HG02885 (cell line): ENCODE results near the gene KCNC1.

Experiments
- ATAC-seq: cut with Tn5 transposase; IDR thresholded peaks from one replicate; pipeline ENCODE4 v1.9.1; 2021; ENCODE audit warnings: mild to moderate bottlenecking; ENCODE audit not compliant: unreplicated experiment, poor library complexity

KCNC1 gene

DNA sequence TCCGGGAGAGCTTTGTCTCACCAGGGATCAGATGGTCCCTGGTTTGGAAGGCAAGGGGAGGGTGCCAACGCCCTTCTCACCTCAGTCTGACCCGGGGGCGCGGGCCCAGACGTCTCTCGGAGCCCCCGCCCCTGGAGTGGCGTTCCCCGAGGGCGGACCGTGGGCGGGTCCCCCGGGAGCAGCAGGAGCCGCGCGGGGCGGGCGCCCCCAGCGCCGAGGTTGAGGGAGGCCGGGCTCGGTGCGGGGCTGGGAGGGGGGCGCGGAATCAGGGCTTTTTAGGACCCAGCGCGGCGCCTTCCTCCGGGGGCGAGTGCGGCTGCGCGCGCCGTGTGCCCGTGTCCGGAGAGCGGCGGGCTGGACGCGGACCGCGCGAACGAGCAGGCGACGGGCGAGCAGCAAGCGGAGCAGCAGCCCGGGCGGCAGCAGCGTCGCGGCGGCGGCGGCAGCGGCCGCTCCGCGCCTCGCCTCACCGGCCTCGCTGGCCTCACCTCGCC is at the start of gene KCNC1:
Gene KCNC1 (plus strand): TSS at position 364 of the 494 bp plus-strand sequence. CDS start 1,222 bp downstream, outside the sequence.
- ATAC-seq, result peak; percentile 37

DNA sequence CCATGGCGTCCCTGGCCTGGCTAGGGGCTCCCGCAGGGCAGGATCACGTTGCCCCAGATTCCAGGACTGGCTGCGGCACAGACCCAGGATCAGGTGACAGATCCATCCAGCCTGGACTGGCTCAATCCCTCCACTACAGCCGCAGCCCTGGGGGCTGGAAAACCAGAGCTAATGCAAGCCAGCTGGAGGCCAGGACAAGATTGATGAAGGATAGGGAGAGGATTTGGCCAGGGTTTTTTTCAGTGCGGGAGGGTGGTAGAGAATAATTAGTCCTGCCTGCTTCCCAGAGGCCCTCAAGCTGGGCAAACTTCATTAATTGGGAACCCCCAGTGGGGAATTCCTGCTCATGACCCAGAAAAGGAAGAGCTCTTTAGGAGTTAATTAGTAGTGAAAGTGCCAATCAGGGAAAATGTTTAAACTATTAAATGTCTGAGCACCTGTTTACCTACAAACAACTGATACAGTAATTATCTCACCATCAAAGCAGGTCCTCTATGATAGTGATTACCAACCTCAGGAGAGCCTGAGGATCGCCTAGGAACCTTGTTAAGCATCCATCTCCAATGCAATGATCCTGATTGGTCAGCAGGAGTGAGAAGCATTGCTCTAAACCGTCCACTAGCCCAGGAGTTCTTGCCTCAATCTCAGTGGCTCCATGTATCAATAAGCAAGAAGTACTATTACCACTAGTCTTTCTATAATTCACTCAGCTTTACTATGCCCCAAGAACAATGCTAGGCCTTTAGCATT is 48.2 kb upstream of the KCNC1 start:
- ATAC-seq, result no peak

DNA sequence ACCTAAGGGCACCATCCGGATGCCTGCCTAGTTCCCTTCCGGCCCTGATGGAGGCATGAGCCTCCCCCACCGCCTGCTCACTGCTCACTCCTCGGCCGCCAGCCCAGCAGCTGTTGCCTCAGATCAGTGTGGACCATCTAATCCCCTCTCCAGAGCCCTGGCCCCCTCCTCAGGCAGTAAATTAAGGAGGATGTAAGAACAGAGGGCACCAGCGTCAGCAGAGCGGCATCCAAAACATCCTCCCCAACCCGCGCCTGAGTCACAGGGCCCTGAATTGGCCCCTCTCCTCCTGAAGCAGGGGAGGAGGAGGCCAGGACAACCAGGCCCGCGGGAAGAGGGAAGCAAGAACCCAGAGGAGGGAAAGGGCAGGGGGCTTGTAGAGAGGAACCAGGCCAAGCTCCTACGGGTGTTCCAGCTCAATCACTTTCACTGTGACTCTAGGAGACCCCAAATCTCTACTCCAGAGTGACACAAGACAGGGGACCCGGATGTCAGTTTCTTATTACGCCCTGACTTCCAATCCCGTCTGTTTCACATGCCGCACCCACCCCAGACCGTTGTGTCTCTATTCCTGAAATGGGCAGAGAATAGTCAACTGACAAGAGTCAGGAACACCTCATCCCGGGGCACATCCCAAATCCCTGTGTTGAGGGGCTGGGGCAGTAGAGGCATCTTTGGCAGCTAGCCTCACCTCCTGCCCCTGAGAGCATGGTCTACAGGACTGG is 46.5 kb upstream of the KCNC1 start:
- ATAC-seq, result no peak

DNA sequence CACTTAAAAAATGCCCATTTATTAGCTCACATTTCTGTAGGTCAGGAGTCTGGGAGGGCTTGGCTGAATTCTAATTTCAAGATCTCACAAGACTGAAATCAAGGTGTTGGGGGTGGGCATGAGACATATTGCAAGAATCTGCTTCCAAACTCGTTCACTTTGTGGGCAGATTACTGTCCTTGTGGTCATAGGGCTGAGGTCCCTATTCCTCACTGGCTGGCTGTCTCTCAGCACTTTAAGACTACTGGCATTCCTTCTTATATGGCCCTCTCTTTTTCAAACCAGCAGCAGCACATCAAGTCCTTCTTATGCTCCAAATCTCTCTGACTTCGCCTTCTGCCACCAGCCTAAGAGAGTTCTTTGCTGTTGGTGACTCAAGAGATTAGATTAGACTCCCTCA is 43.0 kb upstream of the KCNC1 start:
- no peak for ATAC-seq

DNA sequence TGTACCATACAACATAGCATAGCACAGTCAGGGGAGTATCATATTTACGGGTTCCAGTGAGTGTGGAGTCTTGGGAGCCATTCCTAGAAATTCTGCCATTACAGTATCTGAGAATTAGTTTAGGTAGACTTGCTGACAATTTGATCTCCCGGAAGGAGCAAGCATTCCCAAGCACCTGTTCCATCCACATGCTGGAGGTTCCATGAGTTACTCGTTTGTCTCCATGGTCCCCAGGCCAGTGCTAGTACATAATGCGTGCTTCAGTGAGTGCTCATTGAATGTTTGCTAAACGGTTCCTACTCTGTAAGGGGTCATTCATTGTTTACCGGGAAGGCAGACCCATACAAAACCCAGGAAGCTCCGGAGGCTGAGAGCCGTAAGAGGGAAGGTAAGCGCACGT is 42.6 kb upstream of the KCNC1 start:
- ATAC-seq, result no peak

DNA sequence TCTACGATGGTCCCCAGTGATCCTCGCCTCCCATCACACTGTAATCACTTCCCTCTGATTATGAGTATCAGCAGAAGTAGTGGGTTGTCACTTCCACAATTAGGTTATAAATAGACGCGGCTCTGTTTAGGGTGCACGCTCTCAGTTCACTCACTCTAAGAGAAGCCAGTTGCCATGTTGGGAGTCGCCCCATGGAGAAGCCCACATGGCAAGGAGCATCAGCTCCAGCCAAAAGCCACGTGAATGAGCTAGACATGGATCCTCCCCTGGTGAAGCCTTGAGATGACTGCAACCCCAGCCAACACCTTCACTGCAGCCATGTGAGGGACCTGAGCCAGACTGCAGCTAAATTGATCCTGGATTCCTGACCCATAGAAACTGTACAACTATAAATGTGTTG is 41.6 kb upstream of the KCNC1 start:
- ATAC-seq, result no peak

DNA sequence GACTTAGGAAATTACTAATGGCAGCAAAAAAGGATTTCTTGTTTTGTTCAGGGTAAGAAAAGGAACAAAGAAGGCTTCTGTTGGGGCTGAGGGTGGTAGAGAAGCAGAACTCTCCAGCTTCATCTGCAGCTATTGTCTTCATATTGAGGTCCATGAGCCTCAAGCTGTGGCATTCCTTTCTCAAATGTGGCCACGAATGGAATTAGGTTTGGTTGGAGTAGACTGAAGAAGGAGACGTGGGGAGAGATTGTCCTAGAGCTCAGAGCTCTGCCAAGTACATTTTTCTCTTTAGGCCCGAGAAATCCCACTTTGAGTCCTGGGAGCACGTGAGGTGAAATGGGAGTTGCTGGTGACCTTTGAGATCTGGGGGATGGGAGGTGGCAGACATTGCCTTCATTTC is 41.0 kb upstream of the KCNC1 start:
- no peak for ATAC-seq

DNA sequence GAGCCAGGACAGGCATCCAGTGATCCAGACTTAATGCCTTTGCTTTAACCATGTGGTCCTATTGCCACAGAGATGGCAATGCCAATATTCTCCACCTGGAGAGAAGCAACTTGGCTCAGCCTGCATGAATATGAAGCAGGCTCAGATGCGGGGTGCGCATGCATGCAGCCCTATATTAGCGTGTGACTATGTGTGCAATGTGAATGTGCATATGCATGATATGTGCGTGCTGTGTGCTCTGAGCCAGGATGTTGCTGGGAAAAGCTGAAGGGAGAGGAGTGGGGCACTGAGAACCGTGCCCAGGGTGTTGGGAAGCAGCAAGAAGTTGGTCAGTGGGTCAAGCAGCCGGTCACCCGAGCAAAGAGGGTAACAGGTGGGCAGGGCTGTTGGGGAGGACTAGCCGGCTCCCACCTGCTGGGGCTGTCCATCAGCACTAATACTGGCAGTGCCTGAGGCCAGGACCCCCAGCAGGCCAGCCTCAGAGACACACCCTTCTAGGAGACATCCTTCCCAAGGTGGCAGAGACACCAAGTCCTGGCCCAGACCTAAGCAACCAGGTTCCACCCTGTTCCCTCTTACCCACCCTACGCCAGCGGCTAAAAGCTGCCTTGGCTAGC is 40.0 kb upstream of the KCNC1 start:
- ATAC-seq, result no peak

DNA sequence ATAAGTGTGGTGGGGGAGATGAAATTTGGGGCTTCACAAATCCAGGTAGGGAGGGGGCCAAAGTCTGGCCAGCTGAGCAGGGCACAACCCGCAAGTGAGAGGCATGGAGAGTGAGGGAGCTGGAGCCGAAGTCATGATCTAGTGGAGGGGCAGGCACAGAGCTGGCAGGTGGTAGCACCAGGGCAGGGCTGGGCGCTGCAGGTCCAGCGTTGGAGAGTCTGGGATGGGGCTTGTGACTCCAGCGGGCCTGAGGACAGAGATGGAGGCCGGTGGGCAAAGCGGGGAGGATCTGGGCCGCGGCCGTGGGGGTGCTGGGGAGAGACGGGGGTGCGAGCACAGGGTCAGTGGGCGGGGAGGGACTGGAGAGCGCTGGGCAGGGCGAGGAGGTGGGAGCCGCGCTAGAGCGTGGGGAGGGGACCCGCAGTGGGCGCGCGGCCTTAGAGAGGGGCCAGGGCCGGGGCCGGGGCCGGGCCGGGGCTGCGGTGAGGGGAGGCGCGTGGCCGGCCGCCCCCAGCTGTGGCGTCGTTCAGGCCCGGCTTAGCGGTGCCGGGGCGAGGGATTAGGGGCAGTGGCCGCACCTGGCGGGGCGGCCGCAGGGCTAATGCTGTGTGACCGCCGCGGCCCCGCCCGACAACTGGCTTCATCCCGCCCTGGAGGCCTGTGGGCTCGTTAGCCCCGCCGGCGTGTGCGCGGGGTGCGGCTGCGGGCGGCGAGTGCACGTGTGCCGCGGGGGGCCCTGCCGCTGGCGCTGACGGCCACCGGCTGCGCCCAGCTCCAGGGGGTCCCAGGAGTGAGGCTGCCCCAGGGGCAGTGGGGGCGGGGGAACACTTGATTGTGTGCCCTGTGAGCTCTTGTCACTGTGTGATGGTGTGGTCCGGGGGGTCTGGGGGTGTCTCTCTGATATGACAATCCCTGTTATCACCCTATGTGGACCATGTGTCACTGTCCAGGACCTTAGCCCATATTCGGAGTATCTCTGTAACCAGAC is 38.8 kb upstream of the KCNC1 start:
- ATAC-seq, result no peak

DNA sequence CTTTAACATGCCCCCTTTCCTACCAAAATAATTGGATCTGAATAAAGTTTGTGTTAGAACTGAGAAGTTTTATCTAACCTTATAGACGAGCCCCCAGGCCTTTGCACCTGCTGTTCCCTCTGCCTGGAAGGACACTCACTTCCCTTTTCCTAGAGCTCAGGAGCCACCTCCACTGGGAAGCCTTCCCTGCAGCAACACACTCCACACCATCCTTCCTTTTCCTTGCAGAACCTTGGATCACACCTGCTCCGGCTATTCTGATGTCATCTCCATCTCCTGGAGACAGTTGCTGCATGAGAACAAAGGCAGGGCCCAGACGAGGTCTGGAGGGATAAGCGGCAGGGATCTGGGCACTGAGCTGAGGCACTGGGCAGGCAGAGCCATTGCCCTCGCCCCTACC is 37.8 kb upstream of the KCNC1 start:
- no peak for ATAC-seq

DNA sequence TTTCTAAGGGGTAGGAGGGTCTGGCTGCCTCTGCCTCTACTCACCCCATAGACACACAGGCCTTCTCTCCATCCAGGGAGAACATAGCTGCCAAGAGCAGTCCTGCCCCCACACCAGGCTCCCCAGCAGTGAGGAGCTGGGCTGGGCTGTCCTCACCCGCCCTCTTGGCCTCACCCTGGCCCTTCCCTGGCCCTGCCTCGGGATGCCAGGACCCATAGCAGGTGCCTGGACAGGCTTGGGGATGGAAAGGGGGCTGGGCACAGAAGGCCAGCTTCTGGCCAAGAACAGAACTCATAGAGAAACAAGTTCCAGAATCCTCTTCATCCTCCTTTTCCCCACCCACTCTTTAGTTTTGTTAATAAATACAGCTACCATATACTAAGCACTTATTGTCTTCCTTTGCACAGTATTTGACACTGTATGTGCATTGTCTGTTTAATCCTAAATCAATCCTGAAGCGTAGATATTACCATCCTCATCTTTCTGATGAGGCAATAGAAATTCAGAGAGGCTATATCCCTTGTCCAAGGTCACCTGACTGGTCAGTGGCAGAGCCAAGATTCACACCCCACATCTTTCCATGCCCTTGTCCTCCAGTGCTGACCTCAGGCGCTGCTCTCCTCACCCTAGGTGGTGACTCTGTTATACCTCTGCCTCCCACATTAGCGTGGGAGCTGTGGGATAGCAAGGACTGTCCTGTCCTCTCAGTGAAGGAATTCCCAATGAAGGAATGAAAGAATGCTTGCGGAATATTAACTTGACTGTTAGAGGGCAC is 37.2 kb upstream of the KCNC1 start:
- no peak for ATAC-seq

DNA sequence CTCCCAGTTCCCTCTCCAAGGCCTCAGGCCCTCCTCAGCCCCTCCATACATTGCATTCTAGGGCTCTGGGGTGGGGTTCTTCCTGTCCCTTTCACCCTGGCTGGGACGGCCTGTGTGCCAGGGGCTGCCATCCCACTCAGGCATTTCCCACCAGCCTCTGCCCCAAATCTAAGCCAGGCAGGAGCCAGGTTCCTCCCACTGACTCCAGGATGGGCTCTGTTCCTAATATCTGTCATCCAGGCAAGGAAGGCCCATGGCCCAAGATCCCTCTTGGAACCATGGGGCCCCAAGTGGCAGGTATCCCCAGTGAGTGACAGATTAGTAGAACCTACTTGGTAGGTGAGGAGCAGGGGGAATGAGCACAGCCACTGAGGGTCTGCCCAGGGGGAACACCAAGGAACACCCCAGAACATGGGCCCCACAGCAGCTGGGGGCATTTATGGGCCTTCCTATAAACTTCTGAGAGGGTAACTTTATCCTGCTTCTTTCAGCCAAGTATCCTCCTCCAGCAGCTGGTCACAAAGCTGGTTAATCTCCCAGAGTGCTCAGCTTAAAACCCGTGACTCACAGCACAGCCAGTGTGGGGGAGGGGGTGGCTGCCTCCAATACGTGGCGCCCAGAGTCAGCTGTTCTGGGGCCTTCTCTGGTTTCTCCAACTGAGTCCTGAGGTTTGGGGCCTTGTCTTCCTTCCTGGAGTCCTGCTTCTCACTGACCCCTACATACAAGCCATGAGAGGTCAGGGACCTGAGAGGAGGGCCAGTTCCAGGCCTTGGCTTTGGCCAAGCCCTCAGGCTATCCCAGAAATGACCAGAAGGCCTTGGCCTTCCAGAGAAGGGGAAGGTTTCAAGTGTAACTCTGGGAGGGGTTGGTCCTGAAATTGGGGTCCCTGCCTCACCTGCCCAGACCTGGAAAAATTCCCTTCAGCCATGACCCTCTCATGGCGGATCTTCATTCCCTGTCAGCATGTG is 35.1 kb upstream of the KCNC1 start:
- ATAC-seq, result no peak

DNA sequence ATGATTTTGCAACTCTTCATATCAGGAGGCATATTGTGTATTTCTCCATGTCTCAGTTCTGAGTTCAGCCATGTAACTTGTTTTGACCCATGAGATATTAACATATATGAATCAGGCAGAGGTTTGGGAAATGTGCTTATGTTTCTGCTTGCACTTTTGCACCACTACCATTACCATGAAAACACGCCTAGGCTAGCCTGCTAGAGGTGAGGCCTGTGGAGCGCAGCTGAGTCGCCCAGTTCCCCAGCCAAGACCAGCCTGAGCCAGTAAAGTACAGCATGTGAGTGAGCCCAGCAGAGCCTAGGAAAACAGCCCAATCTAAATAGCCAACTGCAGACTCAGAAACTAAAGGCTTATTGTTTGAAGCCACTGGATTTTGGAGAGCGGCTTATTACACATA is 33.6 kb upstream of the KCNC1 start:
- ATAC-seq, result no peak

DNA sequence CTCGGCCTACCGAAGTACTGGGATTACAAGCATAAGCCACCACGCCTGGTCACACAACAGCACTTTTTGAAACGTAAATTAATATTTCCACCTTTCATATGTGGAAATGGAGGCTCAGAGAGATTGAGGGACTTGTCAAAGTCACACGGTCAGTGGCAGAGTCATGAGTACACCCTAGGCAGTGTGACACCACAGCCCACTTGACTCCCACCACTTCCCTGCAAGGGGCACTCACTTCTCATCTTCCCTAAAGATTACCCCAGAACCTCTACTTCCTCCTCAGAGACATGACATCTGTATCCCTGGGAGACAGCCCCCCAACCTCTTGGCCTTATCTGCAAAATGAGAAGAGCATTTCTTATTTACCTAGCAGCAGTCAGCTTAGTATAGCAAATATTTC is 31.7 kb upstream of the KCNC1 start:
- ATAC-seq, result no peak

DNA sequence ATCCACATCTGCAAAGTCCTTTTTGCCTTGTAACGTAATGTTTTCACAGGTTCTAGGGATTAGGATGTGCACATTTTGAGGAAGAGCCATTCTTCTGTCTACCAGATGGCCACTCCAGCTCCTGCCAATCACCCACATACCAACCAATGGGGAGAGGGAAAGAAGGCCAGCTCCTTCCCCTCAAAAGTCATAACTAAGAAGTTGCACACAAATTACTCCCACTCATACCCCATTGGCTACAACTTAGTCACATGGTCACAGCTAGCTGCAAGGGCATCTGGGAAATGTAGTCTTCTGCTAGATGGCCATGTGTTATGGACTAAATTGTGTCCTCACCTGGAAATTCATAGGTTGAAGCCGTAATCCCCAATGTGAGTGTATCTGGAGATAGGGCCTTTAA is 30.6 kb upstream of the KCNC1 start:
- peak; percentile 72 for ATAC-seq

DNA sequence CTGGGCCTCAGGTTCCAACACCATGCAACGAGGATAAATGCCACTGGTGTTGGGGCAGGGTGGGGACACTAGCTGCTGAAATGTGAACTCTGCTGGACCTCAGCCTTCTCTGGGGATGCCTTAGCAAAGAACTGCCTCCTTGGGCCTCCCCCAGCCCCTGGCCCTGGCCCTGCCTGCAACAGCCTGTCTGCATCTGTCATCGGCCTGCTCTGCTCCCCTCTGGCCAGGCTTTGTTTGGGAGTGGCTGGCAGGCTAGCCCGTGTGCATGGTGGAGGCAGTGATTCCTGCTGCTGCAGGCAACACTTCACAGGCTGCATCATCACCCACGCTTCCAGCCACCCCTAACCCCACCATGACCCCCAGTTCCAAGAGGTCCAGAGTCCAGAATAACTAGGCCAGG is 26.8 kb upstream of the KCNC1 start:
- ATAC-seq, result no peak

DNA sequence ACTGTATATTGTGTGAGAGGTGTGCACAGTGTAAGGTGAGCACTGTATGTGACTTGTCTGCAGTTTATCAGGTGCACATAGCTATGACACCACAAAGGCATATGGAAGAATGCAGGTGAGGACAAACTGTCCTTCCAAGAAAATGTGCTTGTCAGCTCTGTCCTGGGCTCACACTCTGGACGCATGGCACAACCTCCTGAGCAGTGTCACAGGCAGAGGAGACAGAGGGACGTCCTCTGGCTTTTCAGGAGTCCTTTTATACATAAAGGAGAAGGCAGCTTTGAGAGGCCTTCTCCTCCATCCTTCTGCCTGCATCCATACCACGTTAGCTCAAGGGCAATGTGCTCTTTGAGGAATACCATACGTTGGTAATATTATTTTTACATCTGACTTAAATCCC is 22.7 kb upstream of the KCNC1 start:
- no peak for ATAC-seq

DNA sequence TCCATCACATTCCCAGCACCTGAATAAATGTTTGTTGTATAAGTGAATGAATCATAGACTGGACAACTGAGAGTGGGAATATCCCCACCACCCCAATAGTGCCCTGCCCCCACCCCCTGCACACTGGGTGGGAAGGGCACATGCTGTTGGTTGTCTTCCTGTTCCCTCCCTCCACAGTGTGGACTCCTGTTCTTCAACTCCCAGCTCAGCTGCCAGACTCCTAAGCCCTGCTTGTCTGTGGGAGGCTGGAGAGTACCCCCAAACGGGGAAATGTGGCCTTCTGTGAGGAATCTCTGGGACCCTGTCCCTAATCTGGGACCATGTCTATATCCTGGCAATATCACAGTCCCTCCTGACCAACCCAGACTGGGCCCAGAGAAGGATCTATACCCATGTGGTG is 20.7 kb upstream of the KCNC1 start:
- ATAC-seq, result no peak
